Adrenal gland (tissue), 5 donors: ENCODE measurements around the gene DLG2.

Experiments used
- POLR2A ChIP-seq, 2 donors: fragments of 450-650 bp; IDR thresholded peaks; one replicate each; pipeline ENCODE4 v1.6.1; 2017; ENCODE audit warnings: antibody characterized with exemption in 2 of 2, mild to moderate bottlenecking in 2 of 2, moderate library complexity in 1 of 2
- TF ChIP-seq, protein P1 (sequence below), 6 experiments: fragments of 450-650 bp in 4 of 6; fragments of 200-600 bp in 2 of 6; sonication (generic) in 1 of 6; IDR thresholded peaks; 1 replicate in 5 of 6; 2 replicates in 1 of 6; pipeline versions ENCODE4 v1.5.1 to v1.8.0; 2016 to 2021; ENCODE audit warnings: antibody characterized with exemption in 6 of 6, mild to moderate bottlenecking in 2 of 6, moderate library complexity in 1 of 6
- donor health status: DM: no; HTN: no; CAD: no.

DNA sequence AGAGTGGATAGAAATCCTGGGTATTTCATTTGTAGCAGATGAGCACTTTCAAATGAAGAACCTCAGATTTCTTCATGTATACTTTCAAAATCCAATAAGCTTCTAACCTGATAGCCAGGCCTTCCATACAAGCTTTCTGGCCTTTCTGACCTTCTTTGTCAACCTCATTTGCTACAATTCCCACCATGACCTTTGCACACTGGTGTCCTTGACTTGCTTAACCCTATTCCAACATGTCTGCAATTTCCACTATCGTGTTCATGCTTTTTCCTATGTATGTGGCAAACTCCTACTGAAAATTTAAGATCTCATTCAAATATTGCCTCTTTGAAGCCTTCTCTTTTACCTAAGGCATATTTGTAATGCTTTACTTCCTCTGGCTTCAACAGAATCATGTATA is 2098.9 kb downstream of the DLG2 start:
- TF ChIP-seq, protein P1, sequence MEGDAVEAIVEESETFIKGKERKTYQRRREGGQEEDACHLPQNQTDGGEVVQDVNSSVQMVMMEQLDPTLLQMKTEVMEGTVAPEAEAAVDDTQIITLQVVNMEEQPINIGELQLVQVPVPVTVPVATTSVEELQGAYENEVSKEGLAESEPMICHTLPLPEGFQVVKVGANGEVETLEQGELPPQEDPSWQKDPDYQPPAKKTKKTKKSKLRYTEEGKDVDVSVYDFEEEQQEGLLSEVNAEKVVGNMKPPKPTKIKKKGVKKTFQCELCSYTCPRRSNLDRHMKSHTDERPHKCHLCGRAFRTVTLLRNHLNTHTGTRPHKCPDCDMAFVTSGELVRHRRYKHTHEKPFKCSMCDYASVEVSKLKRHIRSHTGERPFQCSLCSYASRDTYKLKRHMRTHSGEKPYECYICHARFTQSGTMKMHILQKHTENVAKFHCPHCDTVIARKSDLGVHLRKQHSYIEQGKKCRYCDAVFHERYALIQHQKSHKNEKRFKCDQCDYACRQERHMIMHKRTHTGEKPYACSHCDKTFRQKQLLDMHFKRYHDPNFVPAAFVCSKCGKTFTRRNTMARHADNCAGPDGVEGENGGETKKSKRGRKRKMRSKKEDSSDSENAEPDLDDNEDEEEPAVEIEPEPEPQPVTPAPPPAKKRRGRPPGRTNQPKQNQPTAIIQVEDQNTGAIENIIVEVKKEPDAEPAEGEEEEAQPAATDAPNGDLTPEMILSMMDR (IDR thresholded peaks at IDR 0.05), result no peak
- TF ChIP-seq POLR2A (IDR thresholded peaks at IDR 0.05), result no peak
